K562 (cell line): Measurements from ENCODE around the gene FILIP1. TPM values are rescaled to one million over a fixed set of nuclear protein-coding genes. Genes with fewer than 3 reads are reported as not detected.

Experiments used
- ATAC-seq: fragments of 200-7000 bp; cut with Tn5 transposase; 3 replicates; pipeline ENCODE4 v1.9.1; 2020; ENCODE audit warnings: moderate library complexity
- BruUV-seq: library from RNA; stranded (reverse); fragments of 400-500 nt; replicated peaks from 2 replicates; lab custom pipeline; 2021; lab: Mats Ljungman, UMichigan
- CTCF ChIA-PET: fragments of 300-600 bp; formaldehyde crosslinking; extraction: SDS; loops from one replicate; lab custom pipeline; 2021; ENCODE audit warnings: low intra/inter-chr PET ratio; lab: Yijun Ruan, JAX
- POLR2A ChIA-PET: fragments of 300-600, 350-650 bp; sonication (Branson Sonifier 250); formaldehyde crosslinking; extraction: SDS; loops from one replicate; lab custom pipeline; 2021; ENCODE audit warnings: antibody characterized with exemption, inconsistent platforms; lab: Yijun Ruan, JAX
- DNase-seq, 4 experiments: peaks; one replicate each; pipeline versions ENCODE4 v3.0.0 to v3.0.0-alpha.2; 2011 to 2018; ENCODE audit warnings: low spot score in 3 of 4, mixed read lengths in 3 of 4; ENCODE audit errors: extremely low read depth in 1 of 4
- FAIRE-seq: peaks from 2 replicates; lab custom pipeline; 2011; peaks lifted over from hg19 to GRCh38; lab: Jason Lieb, UNC
- H2AFZ ChIP-seq: 2 replicates; pipeline ENCODE4 v1.6.0; 2011; ENCODE audit warnings: low read depth, low read length, control low read depth, inconsistent platforms
- H3K27ac ChIP-seq: fragments of 200-600 bp; 3 replicates; pipeline ENCODE4 v1.8.0; 2011; ENCODE audit warnings: low read depth, mild to moderate bottlenecking, control low read depth, inconsistent platforms, low read length, moderate library complexity, mixed read lengths; ENCODE audit errors: extremely low read depth
- H3K27me3 ChIP-seq, 2 experiments: fragments of 300-600 bp in 1 of 2; 2 replicates in 1 of 2; 3 replicates in 1 of 2; pipeline versions ENCODE4 v1.6.0 to v1.8.0; 2011; ENCODE audit warnings: inconsistent platforms in 2 of 2, low read length in 2 of 2, mild to moderate bottlenecking in 1 of 2, mixed read lengths in 1 of 2, moderate library complexity in 1 of 2; ENCODE audit not compliant: control insufficient read depth in 2 of 2, insufficient read depth in 2 of 2
- H3K36me3 ChIP-seq: fragments of 300-600 bp; 3 replicates; pipeline ENCODE4 v1.8.0; 2011; ENCODE audit warnings: mild to moderate bottlenecking, low read length, inconsistent platforms; ENCODE audit not compliant: control insufficient read depth, insufficient read depth
- H3K4me1 ChIP-seq, 2 experiments: fragments of 200-600 bp in 1 of 2; replicated peaks in 1 of 2; 2 replicates in 1 of 2; 3 replicates in 1 of 2; pipeline versions ENCODE4 v1.5.1 to v1.8.0; 2011; ENCODE audit warnings: inconsistent platforms in 2 of 2, low read length in 2 of 2, mild to moderate bottlenecking in 1 of 2, mixed read lengths in 1 of 2, moderate library complexity in 1 of 2; ENCODE audit not compliant: control insufficient read depth in 2 of 2, insufficient read depth in 2 of 2
- H3K4me2 ChIP-seq: 2 replicates; pipeline ENCODE4 v1.6.1; 2011; ENCODE audit warnings: low read length, control low read depth, inconsistent platforms, mixed read lengths; ENCODE audit not compliant: insufficient read depth
- H3K4me3 ChIP-seq: fragments of 200-600 bp; sonication (generic), shearing (Covaris generic); 2 replicates; pipeline ENCODE4 v1.5.1; 2016; ENCODE audit warnings: control low read depth, inconsistent platforms
- H3K79me2 ChIP-seq: fragments of 200-600 bp; 3 replicates; pipeline ENCODE4 v1.8.0; 2011; ENCODE audit warnings: low read length, inconsistent platforms; ENCODE audit not compliant: control insufficient read depth, insufficient read depth
- H3K9ac ChIP-seq, 2 experiments: 2 replicates each; pipeline versions ENCODE4 v1.6.0 to v1.6.1; 2011; ENCODE audit warnings: low read depth in 2 of 2, low read length in 2 of 2, control low read depth in 1 of 2, inconsistent platforms in 1 of 2, mild to moderate bottlenecking in 1 of 2, mixed read lengths in 1 of 2; ENCODE audit not compliant: insufficient read depth in 1 of 2
- H3K9me1 ChIP-seq: one replicate; pipeline ENCODE4 v1.6.0; 2011; ENCODE audit warnings: inconsistent platforms, mild to moderate bottlenecking, low read length, moderate library complexity; ENCODE audit not compliant: control insufficient read depth, insufficient read depth
- H3K9me3 ChIP-seq: replicated peaks from 2 replicates; pipeline ENCODE4 v1.5.1; 2011; ENCODE audit warnings: low read depth, low read length, inconsistent platforms; ENCODE audit not compliant: control insufficient read depth, insufficient read depth
- H4K20me1 ChIP-seq: replicated peaks from 2 replicates; pipeline ENCODE4 v1.6.1; 2011; ENCODE audit warnings: low read length, inconsistent platforms, mixed read lengths; ENCODE audit not compliant: control insufficient read depth, insufficient read depth
- ELF2 ChIP-seq: fragments of 250-450 bp; sonication (Bioruptor Pico); IDR thresholded peaks from 2 replicates; pipeline ENCODE4 v1.5.0; 2021; ENCODE audit warnings: mild to moderate bottlenecking
- HDAC6 ChIP-seq: IDR thresholded peaks from 2 replicates; pipeline ENCODE4 v1.6.1; 2012; ENCODE audit warnings: low read depth, mild to moderate bottlenecking, control low read depth, inconsistent platforms, low read length, moderate library complexity
- KDM5B ChIP-seq: fragments of 200-600 bp; sonication (generic); IDR thresholded peaks from 2 replicates; pipeline ENCODE4 v1.6.1; 2012; ENCODE audit warnings: low read depth, mild to moderate bottlenecking, moderate library complexity, low read length, control low read depth, inconsistent platforms; ENCODE audit not compliant: insufficient replicate concordance
- MCM2 ChIP-seq: fragments of 450-650 bp; IDR thresholded peaks from 2 replicates; pipeline ENCODE4 v1.6.1; 2017; ENCODE audit warnings: low read depth, mild to moderate bottlenecking
- NR4A1 ChIP-seq, 2 experiments: fragments of 250-450 bp in 1 of 2; fragments of 450-650 bp in 1 of 2; sonication (Bioruptor Pico) in 1 of 2; IDR thresholded peaks; 2 replicates each; pipeline versions ENCODE4 v1.4.0 to v1.6.1; 2016 to 2020; ENCODE audit warnings: mild to moderate bottlenecking in 2 of 2, missing compliant biosample characterization in 1 of 2, missing genetic modification characterization in 1 of 2, moderate library complexity in 1 of 2
- PML ChIP-seq: IDR thresholded peaks from 2 replicates; pipeline ENCODE4 v1.6.1; 2012; ENCODE audit warnings: low read length, inconsistent platforms
- ZNF232 ChIP-seq: sonication (generic); formaldehyde crosslinking; IDR thresholded peaks from 2 replicates; pipeline ENCODE4 v1.8.0; 2022; ENCODE audit warnings: mild to moderate bottlenecking, missing genetic modification reagents
- ZNF347 ChIP-seq: fragments of 450-650 bp; formaldehyde crosslinking; IDR thresholded peaks from 2 replicates; pipeline ENCODE4 v1.4.0; 2020; ENCODE audit warnings: low read depth, mild to moderate bottlenecking, moderate library complexity
- ZNF561 ChIP-seq: fragments of 450-650 bp; formaldehyde crosslinking; conservative IDR thresholded peaks from 2 replicates; pipeline ENCODE4 v1.4.0; 2020; ENCODE audit warnings: mild to moderate bottlenecking, moderate library complexity
- WGBS: fragments of 100-300 bp; shearing (Covaris generic); methylation state at CpG from one replicate; pipeline ENCODE4 v1.1.6; 2016; ENCODE audit warnings: low coverage, mixed read lengths; ENCODE audit not compliant: insufficient coverage; ENCODE audit errors: missing lambda C conversion rate; 5-methylcytosine and 5-hydroxymethylcytosine counted together
- in situ Hi-C: fragments of 300-500 bp; cut with MboI; formaldehyde crosslinking; loops from 4 replicates; pipeline ENCODE4 v1.15.0; 2018; ENCODE audit warnings: inconsistent platforms, mixed read lengths
- intact Hi-C: fragments of 100-400 bp; cut with micrococcal nuclease; formaldehyde crosslinking; loops from 2 replicates; pipeline ENCODE4 v1.14.2; 2022
- polyA plus RNA-seq, 8 experiments: library from polyadenylated mRNA; depleted of rRNA in 4 of 8; stranded (reverse) in 5 of 8; unstranded in 3 of 8; fragments of >200 nt; fragmentation: Nextera tagmentation in 2 of 8; fragmentation: Illumina TruSeq in 1 of 8; extraction: Ambion mirVana in 2 of 8; extraction: Trizol in 1 of 8; gene quantifications; 2 replicates each; pipeline versions ENCODE4 v1.2.1 to v1.2.3, GENCODE V29; 2011 to 2014; ENCODE audit warnings: inconsistent platforms in 1 of 8, missing spikeins in 1 of 8
- total RNA-seq, 7 experiments: library from RNA; depleted of rRNA in 6 of 7; stranded (reverse); fragments of >200 nt in 6 of 7; fragmentation: Illumina TruSeq in 2 of 7; extraction: Trizol in 2 of 7; gene quantifications; 2 replicates each; pipeline versions ENCODE4 v1.2.1 to v1.2.3, GENCODE V29; 2011 to 2021; ENCODE audit warnings: low replicate concordance in 1 of 7
- TF ChIP-seq, protein P1 (sequence below): sonication (generic); formaldehyde crosslinking; IDR thresholded peaks from 2 replicates; pipeline ENCODE4 v1.8.0; 2022; ENCODE audit warnings: missing genetic modification reagents, mild to moderate bottlenecking, borderline replicate concordance
- TF ChIP-seq, protein P2 (sequence below), 2 experiments: fragments of 450-650 bp in 1 of 2; IDR thresholded peaks; 2 replicates each; pipeline ENCODE4 v1.6.1; 2011 to 2017; ENCODE audit warnings: low read depth in 2 of 2, antibody characterized with exemption in 1 of 2, borderline replicate concordance in 1 of 2, low read length in 1 of 2, mild to moderate bottlenecking in 1 of 2, mixed read lengths in 1 of 2; ENCODE audit not compliant: control insufficient read depth in 1 of 2

Gene FILIP1
- total and polyA plus RNA-seq, 9 of the 15 experiments (the other 6 are each of a cell fraction or from before 2014, with no cell fraction given), result 0.03 to 0.25 (median 0.10) TPM; not detected in 1

GRCh38 chr6:75305573-75305972, 188.0 kb downstream of the FILIP1 start (continued):
- TF ChIP-seq PML (no peak), ZNF561 (no peak), ELF2 (CRISPR knock-in tag) (no peak)

DNA sequence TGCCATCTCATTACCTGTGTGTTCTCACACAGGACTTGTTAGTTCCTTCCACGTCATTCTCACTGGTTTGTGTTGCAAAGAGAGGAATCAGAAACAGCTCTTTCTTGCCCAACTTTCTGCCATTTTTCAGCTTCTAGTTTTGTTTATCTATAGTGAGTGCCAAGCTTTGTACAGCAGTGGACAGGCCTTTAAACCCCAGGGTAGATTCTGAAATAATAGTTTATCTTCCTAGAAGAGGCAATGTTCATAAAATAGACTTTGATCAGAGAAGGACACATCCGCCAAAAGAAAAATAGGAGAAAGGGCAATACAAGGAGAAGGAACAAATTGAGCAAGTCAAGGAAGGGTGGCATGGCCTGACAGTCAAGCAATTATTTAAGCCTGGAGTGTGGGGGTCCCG, 191.3 kb downstream of the FILIP1 start:
- H3K4me2 ChIP-seq, result no peak overlapping the region
- H3K9me3 ChIP-seq, result no peaks in the 10 kb centered on the region
- BruUV-seq, result no TSS peak
- DNase-seq (no peak), FAIRE-seq (no peak), ATAC-seq (no peak)
- H3K27ac ChIP-seq, result no peak overlapping the region
- in situ Hi-C loops (no loop called here), intact Hi-C loops (no loop called here)
- H2AFZ ChIP-seq, result no peak overlapping the region
- no peaks in the 10 kb centered on the region for H3K9me1 ChIP-seq
- ChIA-PET CTCF (interaction anchor here (0.6 kb wide), 1 partner anchor 668 kb away, joined by 3 read pairs; no protein-coding TSS in a partner anchor), POLR2A (interaction anchor here (1.4 kb wide), 1 partner anchor 24 kb away, joined by 3 read pairs; no protein-coding TSS in a partner anchor)
- no peak overlapping the region for H3K4me3 ChIP-seq
- H3K79me2 ChIP-seq, result no peaks in the 10 kb centered on the region
- no peaks in the 10 kb centered on the region for H4K20me1 ChIP-seq
- 4% methylated on average over 3 of the region's 3 CpGs for WGBS
- no peaks in the 10 kb centered on the region for H3K36me3 ChIP-seq
- no peak overlapping the region for H3K9ac ChIP-seq
- peaks cover 0 to 2% of the 10 kb centered on the region in 2 experiments; a peak in 2 of 5 replicates for H3K27me3 ChIP-seq
- no peaks in the 10 kb centered on the region for H3K4me1 ChIP-seq
- no peak for TF ChIP-seq ZNF347
- no peak for TF ChIP-seq NR4A1 (CRISPR knock-in tag; IDR thresholded peaks at IDR 0.05)
- no peak for TF ChIP-seq NR4A1 (tag; IDR thresholded peaks at IDR 0.05)
- TF ChIP-seq HDAC6, result no peak
- TF ChIP-seq, protein P1, sequence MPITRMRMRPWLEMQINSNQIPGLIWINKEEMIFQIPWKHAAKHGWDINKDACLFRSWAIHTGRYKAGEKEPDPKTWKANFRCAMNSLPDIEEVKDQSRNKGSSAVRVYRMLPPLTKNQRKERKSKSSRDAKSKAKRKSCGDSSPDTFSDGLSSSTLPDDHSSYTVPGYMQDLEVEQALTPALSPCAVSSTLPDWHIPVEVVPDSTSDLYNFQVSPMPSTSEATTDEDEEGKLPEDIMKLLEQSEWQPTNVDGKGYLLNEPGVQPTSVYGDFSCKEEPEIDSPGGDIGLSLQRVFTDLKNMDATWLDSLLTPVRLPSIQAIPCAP (CRISPR knock-in tag), result no peak
- TF ChIP-seq, protein P2, sequence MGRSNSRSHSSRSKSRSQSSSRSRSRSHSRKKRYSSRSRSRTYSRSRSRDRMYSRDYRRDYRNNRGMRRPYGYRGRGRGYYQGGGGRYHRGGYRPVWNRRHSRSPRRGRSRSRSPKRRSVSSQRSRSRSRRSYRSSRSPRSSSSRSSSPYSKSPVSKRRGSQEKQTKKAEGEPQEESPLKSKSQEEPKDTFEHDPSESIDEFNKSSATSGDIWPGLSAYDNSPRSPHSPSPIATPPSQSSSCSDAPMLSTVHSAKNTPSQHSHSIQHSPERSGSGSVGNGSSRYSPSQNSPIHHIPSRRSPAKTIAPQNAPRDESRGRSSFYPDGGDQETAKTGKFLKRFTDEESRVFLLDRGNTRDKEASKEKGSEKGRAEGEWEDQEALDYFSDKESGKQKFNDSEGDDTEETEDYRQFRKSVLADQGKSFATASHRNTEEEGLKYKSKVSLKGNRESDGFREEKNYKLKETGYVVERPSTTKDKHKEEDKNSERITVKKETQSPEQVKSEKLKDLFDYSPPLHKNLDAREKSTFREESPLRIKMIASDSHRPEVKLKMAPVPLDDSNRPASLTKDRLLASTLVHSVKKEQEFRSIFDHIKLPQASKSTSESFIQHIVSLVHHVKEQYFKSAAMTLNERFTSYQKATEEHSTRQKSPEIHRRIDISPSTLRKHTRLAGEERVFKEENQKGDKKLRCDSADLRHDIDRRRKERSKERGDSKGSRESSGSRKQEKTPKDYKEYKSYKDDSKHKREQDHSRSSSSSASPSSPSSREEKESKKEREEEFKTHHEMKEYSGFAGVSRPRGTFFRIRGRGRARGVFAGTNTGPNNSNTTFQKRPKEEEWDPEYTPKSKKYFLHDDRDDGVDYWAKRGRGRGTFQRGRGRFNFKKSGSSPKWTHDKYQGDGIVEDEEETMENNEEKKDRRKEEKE (IDR thresholded peaks at IDR 0.05; ENCODE audit: borderline replicate concordance in 1 of 2, control insufficient read depth in 1 of 2, low read depth in 2 of 2, low read length in 1 of 2), result no peak
- TF ChIP-seq KDM5B, result no peak
- TF ChIP-seq ZNF232 (CRISPR knock-in tag), result no peak
- no peak for TF ChIP-seq ZNF561
- no peak for TF ChIP-seq MCM2
